ENCODE measurements around the gene ARMC7.

DNA sequence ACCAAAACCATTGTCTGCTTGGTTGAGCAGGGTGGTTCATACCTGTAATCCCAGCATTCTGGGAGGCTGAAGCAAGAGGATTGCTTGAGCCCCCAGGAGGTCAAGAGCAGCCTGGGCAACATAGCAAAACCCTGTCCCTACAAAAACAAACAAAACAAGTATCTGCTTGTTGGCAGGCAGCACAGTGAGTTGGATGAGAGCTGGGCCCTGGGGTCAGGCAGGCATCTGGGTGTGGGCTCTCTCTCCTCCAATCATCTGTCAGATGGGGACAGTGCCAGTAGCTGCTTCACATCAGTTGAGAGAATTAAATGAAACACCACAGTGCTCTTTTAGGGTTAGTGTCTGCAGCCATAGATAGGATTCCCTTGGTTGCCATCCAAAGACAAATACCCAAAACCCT, 5.8 kb downstream of the ARMC7 start:
- TF ChIP-seq, protein P1, sequence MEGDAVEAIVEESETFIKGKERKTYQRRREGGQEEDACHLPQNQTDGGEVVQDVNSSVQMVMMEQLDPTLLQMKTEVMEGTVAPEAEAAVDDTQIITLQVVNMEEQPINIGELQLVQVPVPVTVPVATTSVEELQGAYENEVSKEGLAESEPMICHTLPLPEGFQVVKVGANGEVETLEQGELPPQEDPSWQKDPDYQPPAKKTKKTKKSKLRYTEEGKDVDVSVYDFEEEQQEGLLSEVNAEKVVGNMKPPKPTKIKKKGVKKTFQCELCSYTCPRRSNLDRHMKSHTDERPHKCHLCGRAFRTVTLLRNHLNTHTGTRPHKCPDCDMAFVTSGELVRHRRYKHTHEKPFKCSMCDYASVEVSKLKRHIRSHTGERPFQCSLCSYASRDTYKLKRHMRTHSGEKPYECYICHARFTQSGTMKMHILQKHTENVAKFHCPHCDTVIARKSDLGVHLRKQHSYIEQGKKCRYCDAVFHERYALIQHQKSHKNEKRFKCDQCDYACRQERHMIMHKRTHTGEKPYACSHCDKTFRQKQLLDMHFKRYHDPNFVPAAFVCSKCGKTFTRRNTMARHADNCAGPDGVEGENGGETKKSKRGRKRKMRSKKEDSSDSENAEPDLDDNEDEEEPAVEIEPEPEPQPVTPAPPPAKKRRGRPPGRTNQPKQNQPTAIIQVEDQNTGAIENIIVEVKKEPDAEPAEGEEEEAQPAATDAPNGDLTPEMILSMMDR (IDR thresholded peaks at IDR 0.05): no peak
- TF ChIP-seq POLR2A (IDR thresholded peaks at IDR 0.05): no peak
